PC-9 (cell line): ENCODE results near the gene MPPE1. TPM values are rescaled to one million over a fixed set of nuclear protein-coding genes. Genes with fewer than 3 reads are reported as not detected.

Experiments
- BruUV-seq: library from RNA; stranded (reverse); fragments of 400-500 nt; replicated peaks from 2 replicates; lab custom pipeline; 2021; lab: Mats Ljungman, UMichigan
- CTCF ChIA-PET: fragments of 300-600 bp; sonication (Branson Sonifier 250); formaldehyde crosslinking; loops from one replicate; lab custom pipeline; 2022; ENCODE audit warnings: antibody characterized with exemption; lab: Charles Lee
- POLR2A ChIA-PET: fragments of 300-600 bp; sonication (Branson Sonifier 250); formaldehyde crosslinking; loops from one replicate; lab custom pipeline; 2022; ENCODE audit warnings: antibody characterized with exemption; ENCODE audit not compliant: unreplicated experiment; lab: Charles Lee
- DNase-seq, 2 experiments: peaks; one replicate each; pipeline versions ENCODE4 v3.0.0 to v3.0.0-alpha.2; 2015 to 2022; ENCODE audit warnings: mixed read lengths in 1 of 2
- H2AFZ ChIP-seq: fragments of 200-600 bp; sonication (generic); 2 replicates; pipeline ENCODE4 v1.8.1; 2017; ENCODE audit warnings: antibody characterized with exemption
- H3F3A ChIP-seq: fragments of 200-600 bp; sonication (generic); 2 replicates; pipeline ENCODE4 v1.8.1; 2017; ENCODE audit warnings: antibody characterized with exemption, mild to moderate bottlenecking, low read depth; ENCODE audit not compliant: insufficient read depth
- H3K27ac ChIP-seq: fragments of 200-600 bp; sonication (generic); 2 replicates; pipeline ENCODE4 v1.6.1; 2016; ENCODE audit warnings: mixed run types
- H3K27me3 ChIP-seq: fragments of 200-600 bp; sonication (generic); 2 replicates; pipeline ENCODE4 v1.6.1; 2016; ENCODE audit warnings: low read depth, mixed run types; ENCODE audit not compliant: insufficient read depth
- H3K36me3 ChIP-seq: fragments of 200-600 bp; sonication (generic); 2 replicates; pipeline ENCODE4 v1.6.1; 2016; ENCODE audit warnings: low read depth, mixed run types
- H3K4me1 ChIP-seq: fragments of 200-600 bp; sonication (generic); replicated peaks from 2 replicates; pipeline ENCODE4 v1.6.1; 2016; ENCODE audit warnings: mixed run types; ENCODE audit not compliant: insufficient read depth
- H3K4me2 ChIP-seq: fragments of 200-600 bp; sonication (generic); 2 replicates; pipeline ENCODE4 v1.6.1; 2017; ENCODE audit warnings: mixed run types
- H3K4me3 ChIP-seq: fragments of 200-600 bp; sonication (generic); 2 replicates; pipeline ENCODE4 v1.6.1; 2016; ENCODE audit warnings: mixed run types
- H3K79me2 ChIP-seq: fragments of 200-600 bp; sonication (generic); 2 replicates; pipeline ENCODE4 v1.6.1; 2017; ENCODE audit warnings: low read depth, mixed run types
- H3K9me2 ChIP-seq: fragments of 200-600 bp; sonication (generic); 2 replicates; pipeline ENCODE4 v1.8.1; 2017; ENCODE audit warnings: mild to moderate bottlenecking; ENCODE audit not compliant: insufficient read depth
- H3K9me3 ChIP-seq: fragments of 200-600 bp; sonication (generic); 2 replicates; pipeline ENCODE4 v1.8.1; 2016; ENCODE audit warnings: low read depth; ENCODE audit not compliant: insufficient read depth
- H4K20me1 ChIP-seq: fragments of 200-600 bp; sonication (generic); 2 replicates; pipeline ENCODE4 v1.8.1; 2017; ENCODE audit not compliant: insufficient read depth
- CTCF ChIP-seq: fragments of 200-600 bp; sonication (generic); conservative IDR thresholded peaks from 2 replicates; pipeline ENCODE4 v1.6.1; 2017; ENCODE audit warnings: mixed run types, antibody characterized with exemption, mild to moderate bottlenecking, moderate library complexity
- EZH2 ChIP-seq: fragments of 200-600 bp; sonication (generic); IDR thresholded peaks from 2 replicates; pipeline ENCODE4 v1.8.0; 2017; ENCODE audit warnings: antibody characterized with exemption, low read depth
- intact Hi-C: fragments of 100-400 bp; cut with micrococcal nuclease; formaldehyde crosslinking; loops from one replicate; pipeline ENCODE4 v1.10.0; 2022; ENCODE audit not compliant: unreplicated experiment
- total RNA-seq: library from RNA; stranded (reverse); gene quantifications from 2 replicates; pipeline ENCODE4 v1.2.3, GENCODE V29; 2021

The MPPE1 gene
- total RNA-seq, 1 experiment from 2014 or later, result 40.7 TPM

- TF ChIP-seq CTCF, result no peak
- no peak for TF ChIP-seq EZH2
- no peak overlapping the region for H2AFZ ChIP-seq
- H3K4me2 ChIP-seq, result no peak overlapping the region
- H3F3A ChIP-seq, result peaks cover 31% of the 10 kb centered on the region
- H3K79me2 ChIP-seq, result peaks cover 3% of the 10 kb centered on the region; the same call in 1 of the 2 replicates
- CTCF ChIA-PET, result interaction anchor here (1.6 kb wide), 1 partner anchor 50 kb away, joined by 4 read pairs; no protein-coding TSS in a partner anchor
- no peak overlapping the region for H3K4me3 ChIP-seq
- H4K20me1 ChIP-seq, result no peaks in the 10 kb centered on the region
- intact Hi-C loops, result no loop called here
- no peaks in the 10 kb centered on the region for H3K27me3 ChIP-seq
- BruUV-seq, result no TSS peak
- no peaks in the 10 kb centered on the region for H3K9me2 ChIP-seq
- POLR2A ChIA-PET, result no interaction called here
- H3K9me3 ChIP-seq, result no peaks in the 10 kb centered on the region
- H3K36me3 ChIP-seq, result no peaks in the 10 kb centered on the region
- no peak for DNase-seq
- peaks cover 27% of the 10 kb centered on the region for H3K4me1 ChIP-seq
- no peak overlapping the region for H3K27ac ChIP-seq
Observed at GRCh38 chr18:11944786-11945185, 36.7 kb upstream of the MPPE1 start.

DNA sequence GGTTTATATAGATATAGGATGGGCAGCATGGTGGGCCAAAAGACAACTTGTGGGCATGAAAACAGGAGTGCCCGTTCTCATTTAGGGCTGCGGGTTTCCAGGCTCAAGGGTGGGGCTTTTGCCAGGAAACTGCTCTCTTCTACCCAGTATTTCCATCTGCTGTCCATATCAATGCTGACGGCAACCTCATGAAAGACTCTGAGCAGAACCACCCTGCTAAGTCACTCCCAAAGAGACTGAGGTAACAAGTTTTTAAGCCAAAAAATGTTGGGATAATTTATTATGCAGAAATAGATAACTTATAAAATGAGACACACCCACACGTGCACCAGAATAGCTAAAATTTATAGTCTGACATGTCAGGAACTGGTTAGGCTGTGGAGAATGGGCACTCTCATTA is 36.1 kb upstream of the MPPE1 start:
- no TSS peak for BruUV-seq
- no peaks in the 10 kb centered on the region for H3K9me3 ChIP-seq
- CTCF ChIA-PET, result interaction anchor here (1.6 kb wide), 1 partner anchor 50 kb away, joined by 4 read pairs; no protein-coding TSS in a partner anchor
- intact Hi-C loops, result no loop called here
- no peak overlapping the region for H2AFZ ChIP-seq
- H3F3A ChIP-seq, result peaks cover 31% of the 10 kb centered on the region
- H3K36me3 ChIP-seq, result no peaks in the 10 kb centered on the region
- H3K27ac ChIP-seq, result no peak overlapping the region
- H3K4me3 ChIP-seq, result no peak overlapping the region
- TF ChIP-seq EZH2 (no peak), CTCF (no peak)
- H3K4me1 ChIP-seq, result peaks cover 27% of the 10 kb centered on the region
- POLR2A ChIA-PET, result no interaction called here
- no peak for DNase-seq
- H3K79me2 ChIP-seq, result peaks cover 3% of the 10 kb centered on the region; the same call in 1 of the 2 replicates
- no peaks in the 10 kb centered on the region for H3K27me3 ChIP-seq
- no peaks in the 10 kb centered on the region for H4K20me1 ChIP-seq
- H3K4me2 ChIP-seq, result no peak overlapping the region
- H3K9me2 ChIP-seq, result no peaks in the 10 kb centered on the region

DNA sequence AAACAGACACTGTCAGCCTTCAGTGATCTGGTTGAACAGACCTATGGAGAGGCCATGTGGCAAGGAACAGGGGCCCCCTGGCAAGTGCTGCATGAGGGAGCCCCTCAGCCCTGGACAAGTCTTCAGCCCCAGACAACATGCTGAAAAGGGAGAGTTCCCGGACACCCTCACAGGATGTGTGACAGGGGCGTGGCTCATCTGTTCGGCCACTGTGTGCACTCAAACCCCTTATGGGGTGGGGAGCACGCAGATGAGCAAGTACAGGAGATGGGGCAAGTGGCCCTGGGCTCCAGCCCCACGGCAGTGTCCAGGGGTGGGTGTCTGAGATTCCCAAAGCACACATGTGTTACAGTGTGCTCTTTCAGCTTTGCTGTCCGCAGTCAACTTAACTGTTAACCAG is 35.4 kb upstream of the MPPE1 start:
- peaks cover 31% of the 10 kb centered on the region for H3F3A ChIP-seq
- CTCF ChIA-PET, result no interaction called here
- no peak overlapping the region for H3K4me2 ChIP-seq
- H3K4me3 ChIP-seq, result no peak overlapping the region
- DNase-seq, result no peak
- peak overlapping the region; percentile 53; the same call in 1 of the 2 replicates for H3K27ac ChIP-seq
- no TSS peak for BruUV-seq
- H3K4me1 ChIP-seq, result peaks cover 25% of the 10 kb centered on the region
- POLR2A ChIA-PET, result interaction anchor here (1.1 kb wide), 1 partner anchor 56 kb away, joined by 4 read pairs; no protein-coding TSS in a partner anchor
- no peak overlapping the region for H2AFZ ChIP-seq
- H3K9me2 ChIP-seq, result no peaks in the 10 kb centered on the region
- no peak for TF ChIP-seq EZH2
- TF ChIP-seq CTCF, result no peak
- H3K79me2 ChIP-seq, result no peaks in the 10 kb centered on the region
- H4K20me1 ChIP-seq, result no peaks in the 10 kb centered on the region
- H3K36me3 ChIP-seq, result no peaks in the 10 kb centered on the region
- H3K27me3 ChIP-seq, result no peaks in the 10 kb centered on the region
- intact Hi-C loops, result no loop called here
- H3K9me3 ChIP-seq, result no peaks in the 10 kb centered on the region
